Measurements from ENCODE around the gene RHEB.

The RHEB gene

GRCh38 chr7:151494298-151495284 lies 25.1 kb downstream of the RHEB start:
- no peak overlapping the region for H3K4me3 ChIP-seq (ENCODE audit: low read depth, low read length)
- TF ChIP-seq CTCF (IDR thresholded peaks at IDR 0.05; ENCODE audit: low read depth, low read length, missing control alignments): no peak
- no peak for DNase-seq (ENCODE audit: low read depth)

- no peak for TF ChIP-seq CTCF (IDR thresholded peaks at IDR 0.05; ENCODE audit: low read depth, low read length, missing control alignments)
- DNase-seq (ENCODE audit: low read depth): no peak
- H3K4me3 ChIP-seq (ENCODE audit: low read depth, low read length): no peak overlapping the region
Observed at GRCh38 chr7:151493083-151493482, 26.6 kb downstream of the RHEB start.

DNA sequence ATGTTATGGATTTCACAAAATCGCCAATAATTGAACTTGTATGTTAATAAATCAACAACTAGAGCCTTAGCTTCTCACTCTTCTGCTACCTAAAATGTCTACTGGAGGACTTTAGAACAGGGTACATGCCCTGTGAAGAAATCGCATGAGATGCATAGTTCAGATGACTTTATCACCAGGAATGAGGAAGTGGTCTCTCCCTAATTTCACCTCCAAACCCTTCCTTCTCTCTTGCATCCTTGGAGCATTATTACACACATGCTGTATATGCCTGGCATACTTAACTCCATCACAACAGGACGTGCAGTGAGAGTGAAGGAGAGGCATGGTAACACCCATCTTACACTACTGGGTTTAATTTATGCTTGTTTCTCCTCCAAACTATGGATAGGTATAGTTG lies 27.8 kb downstream of the RHEB start:
- TF ChIP-seq CTCF (IDR thresholded peaks at IDR 0.05; ENCODE audit: low read depth, low read length, missing control alignments): no peak
- DNase-seq (ENCODE audit: low read depth): no peak
- H3K4me3 ChIP-seq (ENCODE audit: low read depth, low read length): no peak overlapping the region

DNA sequence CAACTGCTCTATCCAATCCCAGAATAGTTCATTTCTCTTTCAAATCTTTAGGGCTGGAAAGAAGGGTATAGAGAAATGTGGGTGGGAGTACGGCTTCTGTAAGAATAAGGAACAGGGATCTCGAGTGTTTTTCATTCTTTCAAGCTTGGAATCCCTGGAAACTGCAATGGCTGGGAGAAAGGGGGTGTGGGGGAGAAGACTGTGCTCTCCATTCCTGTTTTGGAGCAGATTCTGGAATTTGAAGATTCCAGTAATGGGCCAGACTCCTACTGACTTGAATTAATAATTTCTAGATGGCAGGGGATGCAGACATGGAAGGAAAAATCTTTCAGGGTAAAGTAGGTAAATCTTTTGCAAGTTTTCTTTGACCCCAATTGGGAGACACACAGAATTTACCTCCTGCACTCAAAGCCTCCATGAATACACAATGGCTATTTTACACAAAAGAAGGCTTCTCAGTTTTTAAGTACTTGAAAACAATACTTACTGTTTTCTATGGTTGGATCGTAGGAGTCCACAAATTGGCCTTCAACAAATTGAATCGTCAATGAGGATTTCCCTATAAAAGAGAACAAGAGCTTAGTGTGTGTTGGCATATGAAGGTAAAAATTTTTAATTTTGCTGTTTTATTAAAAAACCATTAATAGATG lies 29.1 kb downstream of the RHEB start:
- no peak for DNase-seq (ENCODE audit: low read depth)
- TF ChIP-seq CTCF (IDR thresholded peaks at IDR 0.05; ENCODE audit: low read depth, low read length, missing control alignments): no peak
- no peak overlapping the region for H3K4me3 ChIP-seq (ENCODE audit: low read depth, low read length)

DNA sequence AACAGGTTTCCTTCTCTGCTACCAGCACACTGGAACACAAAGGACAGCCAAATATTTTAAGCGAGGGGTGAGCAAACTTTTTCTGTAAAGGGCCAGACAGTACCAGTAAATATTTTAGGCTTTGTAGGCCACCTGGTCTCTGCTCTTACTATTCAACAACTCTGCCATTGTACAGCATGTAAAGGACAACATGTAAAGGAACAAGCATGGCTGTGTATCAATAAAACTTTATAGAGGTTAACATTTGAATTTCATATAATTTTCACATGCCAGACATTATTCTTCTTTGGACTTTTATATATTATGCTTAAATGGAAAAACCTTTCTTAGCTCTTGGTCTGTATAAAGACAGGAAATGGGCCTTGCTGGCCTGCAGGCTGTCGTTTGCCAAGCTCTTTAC lies 30.2 kb downstream of the RHEB start:
- DNase-seq (ENCODE audit: low read depth): no peak
- no peak for TF ChIP-seq CTCF (IDR thresholded peaks at IDR 0.05; ENCODE audit: low read depth, low read length, missing control alignments)
- H3K4me3 ChIP-seq (ENCODE audit: low read depth, low read length): no peak overlapping the region

GRCh38 chr7:151488096-151488495 lies 31.6 kb downstream of the RHEB start:
- H3K4me3 ChIP-seq (ENCODE audit: low read depth, low read length): no peak overlapping the region
- TF ChIP-seq CTCF (IDR thresholded peaks at IDR 0.05; ENCODE audit: low read depth, low read length, missing control alignments): no peak
- DNase-seq (ENCODE audit: low read depth): no peak

Measured in GM12864 (cell line).